Measurements from ENCODE around the gene SRGAP3.

Gene SRGAP3

GRCh38 chr3:9201266-9201665 lies 48.2 kb downstream of the SRGAP3 start:
- no peak for DNase-seq (ENCODE audit: low read depth)

- DNase-seq (ENCODE audit: low read depth), result no peak
These were observed 49.7 kb downstream of the SRGAP3 start for GRCh38 chr3:9199775-9200174.

- DNase-seq (ENCODE audit: low read depth), result no peak
These were observed 50.5 kb downstream of the SRGAP3 start for GRCh38 chr3:9198899-9199335.

- DNase-seq (ENCODE audit: low read depth), result no peak
These were observed 51.2 kb downstream of the SRGAP3 start for GRCh38 chr3:9198261-9198660.

GRCh38 chr3:9196020-9196419 lies 53.4 kb downstream of the SRGAP3 start:
- no peak for DNase-seq (ENCODE audit: low read depth)

GRCh38 chr3:9195390-9195789 lies 54.1 kb downstream of the SRGAP3 start:
- no peak for DNase-seq (ENCODE audit: low read depth)

DNA sequence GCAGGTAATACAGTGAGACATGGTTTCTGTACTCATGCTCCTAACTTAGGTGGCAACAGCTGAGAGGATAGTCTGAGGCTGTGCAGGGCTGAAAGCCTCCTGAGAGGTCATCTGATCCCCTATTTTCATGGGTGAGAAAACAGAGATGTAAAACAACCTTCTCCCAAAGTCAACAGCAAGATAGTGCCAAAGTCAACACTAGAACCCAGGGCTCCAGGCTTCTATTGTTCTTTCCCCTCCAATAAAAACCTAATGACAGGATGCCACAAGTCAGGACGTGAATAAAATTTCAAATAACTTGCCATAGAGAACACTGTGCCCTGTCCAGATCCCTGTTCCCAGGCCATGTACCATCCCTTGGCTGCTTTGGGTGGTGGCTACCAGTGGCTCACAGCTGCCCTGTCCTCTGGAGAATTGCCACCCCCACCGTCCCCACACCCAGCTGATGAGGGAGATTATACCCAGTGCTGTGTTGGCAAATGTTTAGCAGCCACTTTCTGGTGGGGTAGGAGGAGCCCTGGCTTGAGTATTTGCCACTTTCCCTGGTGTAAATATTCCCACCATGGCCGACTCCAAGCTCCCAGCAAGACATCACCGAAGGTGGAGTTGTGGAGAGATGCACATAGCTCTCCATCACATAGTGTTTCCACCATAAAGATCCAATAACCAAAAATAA lies 54.8 kb downstream of the SRGAP3 start:
- no peak for DNase-seq (ENCODE audit: low read depth)

DNA sequence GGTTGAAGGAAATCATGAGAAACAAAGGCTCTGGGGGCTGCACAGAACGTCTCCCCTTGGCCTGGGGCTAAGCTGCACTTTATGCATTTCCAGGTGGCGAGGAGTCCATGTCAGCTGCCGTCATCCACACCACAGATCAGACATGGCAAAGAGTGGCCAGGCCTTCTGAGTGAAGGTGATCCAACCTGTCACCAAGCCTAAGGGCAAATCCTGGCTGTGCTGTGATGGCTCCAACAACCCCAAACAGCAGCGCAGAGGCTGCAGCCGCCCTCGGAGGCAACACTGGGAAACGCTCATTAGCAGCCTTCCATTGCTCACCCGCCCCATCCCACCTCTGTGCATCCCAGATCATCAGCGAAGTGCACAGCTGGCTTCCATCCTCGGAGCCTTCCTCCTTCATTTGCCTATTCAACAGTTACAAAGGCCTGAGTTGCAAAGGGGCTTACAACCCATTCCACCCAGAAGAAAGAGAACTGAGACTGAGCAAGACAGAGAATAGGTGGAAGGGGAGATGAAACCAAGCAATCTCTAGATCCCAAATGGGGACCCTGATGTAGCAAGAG lies 55.7 kb downstream of the SRGAP3 start:
- DNase-seq (ENCODE audit: low read depth), result no peak

DNA sequence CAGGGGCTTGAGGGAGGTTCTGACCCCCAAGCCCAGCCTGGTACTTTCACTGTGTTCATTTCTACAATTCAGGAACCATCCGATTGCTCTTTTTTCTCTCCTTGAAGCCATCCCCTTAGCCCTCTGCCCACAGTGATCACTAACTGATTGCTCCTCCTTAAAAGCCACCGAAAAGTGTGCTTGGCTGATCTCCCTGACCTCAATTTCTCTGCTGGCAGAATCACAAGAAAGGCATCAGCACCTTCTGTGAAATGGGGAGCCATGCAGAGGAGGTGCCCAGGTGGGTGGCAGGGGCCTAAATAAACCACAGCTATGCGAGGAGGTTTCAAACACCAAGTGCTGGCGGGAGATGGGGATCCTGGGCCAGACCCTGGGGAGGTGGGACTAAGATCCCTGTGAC lies 56.2 kb downstream of the SRGAP3 start:
- no peak for DNase-seq (ENCODE audit: low read depth)

DNA sequence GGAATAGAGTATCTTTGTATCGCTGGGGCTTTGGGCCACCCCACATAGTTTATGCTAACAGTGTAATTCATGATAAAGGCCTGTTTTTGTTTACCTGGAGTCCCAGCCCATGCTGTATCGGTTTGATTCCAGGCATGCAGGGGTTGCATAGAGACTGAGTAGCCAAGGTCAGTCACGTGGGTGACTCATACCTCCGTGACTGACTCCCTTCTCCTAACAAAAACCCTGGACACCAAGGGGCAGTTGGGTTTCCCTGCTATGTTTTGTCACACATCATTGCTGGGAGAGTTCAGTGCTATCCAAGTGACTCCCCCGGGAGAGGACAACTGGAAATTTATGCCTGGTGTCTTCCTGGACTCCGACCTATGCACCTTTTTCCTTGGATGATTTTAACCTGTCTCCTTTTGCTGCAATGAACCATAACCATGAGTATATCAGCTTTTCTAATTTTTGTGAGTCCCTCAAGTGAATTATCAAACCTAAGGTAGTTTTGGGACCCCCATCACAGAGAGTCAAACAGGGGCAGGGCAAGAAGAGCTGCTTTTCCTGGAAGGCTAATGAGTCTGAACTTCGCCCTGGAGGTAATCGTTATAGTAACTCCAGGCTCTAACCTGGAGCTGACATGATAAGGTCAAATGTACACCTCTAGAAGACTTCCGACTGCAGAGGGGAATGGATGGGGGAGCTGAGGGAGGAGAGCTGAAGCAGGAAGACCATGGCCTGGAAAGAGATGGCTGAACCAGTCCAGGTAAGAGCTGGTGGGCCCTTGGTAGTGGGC lies 57.0 kb downstream of the SRGAP3 start:
- DNase-seq (ENCODE audit: low read depth), result no peak

DNA sequence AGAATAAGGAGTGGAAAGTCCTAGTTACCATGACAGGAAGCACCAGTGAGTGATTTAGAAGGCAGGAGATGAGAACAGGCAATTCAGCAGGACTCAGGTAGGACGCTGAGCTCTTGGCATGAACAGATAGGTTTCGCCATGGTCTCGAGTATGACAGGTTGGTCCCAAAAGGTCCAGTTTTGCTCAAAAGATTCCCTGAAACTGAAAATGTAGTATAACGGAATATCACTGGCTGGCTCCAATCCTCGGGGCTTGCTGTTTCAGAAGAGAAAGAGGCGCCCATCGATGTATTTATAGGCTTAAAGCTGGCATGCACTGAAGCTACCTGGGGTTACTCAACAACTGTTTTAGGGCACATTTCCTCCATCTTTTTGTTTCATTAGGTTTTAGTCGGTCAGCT lies 59.2 kb downstream of the SRGAP3 start:
- DNase-seq (ENCODE audit: low read depth), result no peak

GRCh38 chr3:9188583-9188982 lies 60.9 kb downstream of the SRGAP3 start:
- no peak for DNase-seq (ENCODE audit: low read depth)

DNA sequence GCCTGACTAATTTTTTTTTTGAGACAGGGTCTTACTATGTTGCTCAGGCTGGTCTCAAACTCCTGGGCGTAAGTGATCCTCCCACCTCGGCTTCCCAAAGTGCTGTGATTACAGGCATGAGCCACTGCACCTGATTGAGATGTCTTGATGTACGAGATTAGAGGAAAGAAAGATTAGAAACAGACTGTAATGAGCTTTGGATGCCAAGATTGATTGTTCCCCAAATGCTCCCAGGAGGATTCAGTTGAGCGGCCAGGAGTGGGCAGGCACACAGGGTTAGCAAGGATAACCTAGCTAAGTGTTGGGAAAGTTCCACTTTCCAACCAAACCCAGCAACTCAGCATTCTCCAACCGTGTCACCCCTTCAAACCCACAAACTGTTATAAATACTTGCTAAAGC lies 63.7 kb downstream of the SRGAP3 start:
- no peak for DNase-seq (ENCODE audit: low read depth)

DNA sequence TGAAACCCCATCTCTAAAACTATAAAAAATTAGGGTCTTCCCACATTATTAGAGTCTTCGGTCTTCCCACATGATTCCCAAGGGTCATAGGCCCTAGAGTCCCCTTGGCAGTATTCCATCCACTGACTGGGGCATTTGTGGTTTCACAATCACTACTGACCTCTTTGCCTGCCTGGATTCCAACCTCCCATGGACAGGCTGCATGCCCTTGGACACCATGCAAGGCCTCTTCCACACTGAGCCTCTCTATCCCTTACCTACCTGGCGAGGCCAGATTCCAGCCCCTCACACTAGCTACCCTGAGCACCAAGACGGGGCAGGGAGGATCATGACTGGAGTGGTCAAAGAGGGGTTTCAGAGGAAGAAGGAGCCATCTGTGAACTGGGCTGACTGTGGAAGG lies 64.4 kb downstream of the SRGAP3 start:
- DNase-seq (ENCODE audit: low read depth), result no peak

- DNase-seq (ENCODE audit: low read depth), result no peak
These were observed 65.0 kb downstream of the SRGAP3 start for GRCh38 chr3:9184461-9184835.

- no peak for DNase-seq (ENCODE audit: low read depth)
These were observed 65.5 kb downstream of the SRGAP3 start for GRCh38 chr3:9183811-9184460.

GRCh38 chr3:9183011-9183410 lies 66.4 kb downstream of the SRGAP3 start:
- no peak for DNase-seq (ENCODE audit: low read depth)

- DNase-seq (ENCODE audit: low read depth), result no peak
These were observed 68.7 kb downstream of the SRGAP3 start for GRCh38 chr3:9180764-9181117.

DNA sequence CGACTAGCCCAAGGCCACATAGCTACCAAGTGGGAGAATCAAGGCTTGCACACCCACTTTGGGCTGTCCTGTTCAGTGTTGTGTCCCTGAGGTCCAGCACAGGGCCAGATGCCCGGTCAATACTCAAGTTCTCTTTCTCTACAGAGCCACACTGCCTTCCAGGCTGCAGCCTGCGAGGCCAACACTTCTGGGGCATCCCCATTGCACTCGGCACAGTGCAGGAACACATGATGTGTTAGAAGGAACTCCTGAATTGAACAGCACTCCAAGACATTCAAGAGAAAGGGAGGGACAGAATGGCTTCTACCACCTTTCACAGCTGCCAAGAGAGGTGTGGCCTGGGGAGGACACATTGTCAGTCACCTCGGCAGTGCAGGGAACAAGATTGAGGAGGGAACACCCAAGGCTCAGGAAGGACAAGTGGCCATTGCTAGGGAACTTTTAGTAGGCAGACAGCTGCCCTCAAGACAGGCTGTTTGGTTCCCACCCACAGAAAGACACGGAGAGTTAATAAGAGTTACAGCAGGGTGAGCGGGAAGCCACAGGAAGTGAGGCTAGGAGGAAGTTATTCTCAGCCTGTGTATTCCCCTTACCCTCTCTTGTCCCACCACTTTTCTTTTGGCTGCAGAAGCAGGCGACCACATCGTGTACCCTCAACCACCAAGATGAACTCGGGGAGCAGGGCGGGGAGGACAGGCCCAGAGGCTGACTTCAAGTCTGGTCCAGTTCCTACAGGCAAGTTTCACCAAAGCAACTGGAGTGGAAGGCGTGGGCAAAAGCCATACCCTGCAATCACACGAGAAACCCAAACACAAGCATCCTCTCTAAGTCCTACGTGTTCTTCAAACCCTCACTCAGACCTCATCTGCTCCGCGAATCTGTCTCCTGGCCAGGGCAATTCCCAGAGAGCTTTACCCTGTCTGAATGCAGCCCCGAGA lies 69.4 kb downstream of the SRGAP3 start:
- DNase-seq (ENCODE audit: low read depth), result no peak

DNA sequence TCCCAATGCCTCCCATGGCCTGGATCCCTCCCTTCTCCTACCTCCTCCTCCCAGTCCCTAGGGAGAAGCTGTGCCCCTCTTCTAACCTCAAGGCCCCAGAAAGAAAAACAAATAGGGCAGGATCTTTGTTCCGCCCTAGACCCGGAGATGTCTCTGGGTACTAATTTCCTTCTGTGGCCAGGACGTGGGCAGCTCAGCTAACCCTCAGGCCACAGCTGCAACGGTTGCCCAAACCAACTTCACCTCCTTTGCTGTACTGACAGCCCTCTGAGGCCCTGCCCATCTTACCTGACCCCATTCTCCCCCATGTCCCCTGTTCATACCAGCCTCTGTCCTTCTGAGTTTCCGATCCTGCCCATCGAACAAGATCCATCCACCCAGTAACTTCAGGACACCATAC lies 70.7 kb downstream of the SRGAP3 start:
- DNase-seq (ENCODE audit: low read depth), result no peak

GRCh38 chr3:9175421-9175820 lies 74.0 kb downstream of the SRGAP3 start:
- no peak for DNase-seq (ENCODE audit: low read depth)

DNA sequence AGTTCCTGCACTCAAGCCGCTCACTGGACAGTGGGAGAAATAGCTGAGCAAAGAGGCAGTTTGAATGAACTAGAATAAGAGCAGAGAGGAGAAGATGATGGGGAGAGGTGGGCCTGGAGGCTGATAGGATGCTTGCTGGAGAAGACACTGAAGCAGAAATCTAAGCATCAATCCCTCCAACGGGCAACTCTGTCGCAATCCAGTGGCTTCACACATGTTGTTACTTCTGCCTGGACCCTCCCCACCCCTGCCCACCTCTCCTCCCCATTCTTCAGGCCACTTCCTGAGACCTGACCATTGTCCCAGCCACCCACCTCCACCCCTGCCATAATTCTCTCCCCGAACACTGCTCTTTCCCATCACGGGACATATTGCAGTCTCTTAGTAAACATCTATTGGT lies 76.0 kb downstream of the SRGAP3 start:
- no peak for DNase-seq (ENCODE audit: low read depth)
